Activated CD4-positive, CD25-positive, alpha-beta regulatory T cell treated with anti-CD3 and anti-CD28 coated beads, Interleukin-2, amount 50 U/mL, for 72 hours (primary cell): ENCODE results near the gene ARCN1.

Source experiments
- DNase-seq: peaks from one replicate; pipeline ENCODE4 v3.0.0; 2021

The ARCN1 gene

GRCh38 chr11:118623269-118623655, 51.1 kb downstream of the ARCN1 start:
- no peak for DNase-seq

DNA sequence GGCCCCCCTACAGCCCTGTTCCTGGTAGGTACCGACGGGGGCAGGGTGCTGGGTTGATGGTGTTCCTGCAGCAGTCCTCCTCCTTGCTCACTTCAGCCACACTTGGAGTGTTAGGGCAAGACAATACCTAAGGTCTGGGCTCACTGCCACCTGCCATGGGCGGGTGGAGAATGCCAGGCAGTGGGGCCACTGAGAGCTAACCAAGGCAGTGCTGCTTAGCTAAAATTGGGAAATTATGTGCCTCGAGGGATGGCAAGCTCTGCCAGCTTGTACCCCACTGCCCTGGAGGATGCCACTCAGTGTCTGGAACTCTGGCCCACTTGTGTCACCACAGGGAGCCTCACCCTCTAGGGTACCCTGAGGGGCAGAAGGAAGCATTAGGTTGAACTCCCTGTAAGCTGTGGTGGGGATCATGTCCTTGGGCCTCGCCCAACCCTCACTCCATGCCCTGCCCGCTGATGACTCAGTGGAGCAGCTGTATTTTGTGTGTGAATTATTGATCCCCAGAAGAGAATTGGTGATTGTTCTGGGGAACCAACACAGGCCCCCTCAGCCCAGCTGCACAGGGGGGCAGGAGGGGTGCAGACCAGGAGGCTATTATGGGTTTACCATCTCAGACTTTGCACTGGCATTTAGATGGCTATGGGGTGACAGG, 53.0 kb downstream of the ARCN1 start:
- DNase-seq = no peak

- no peak for DNase-seq
Measured at GRCh38 chr11:118625976-118626375, 53.8 kb downstream of the ARCN1 start.

GRCh38 chr11:118627566-118627965, 55.4 kb downstream of the ARCN1 start:
- DNase-seq = no peak

GRCh38 chr11:118628031-118628430, 55.8 kb downstream of the ARCN1 start:
- DNase-seq = no peak

GRCh38 chr11:118628432-118628831, 56.2 kb downstream of the ARCN1 start:
- no peak for DNase-seq

DNA sequence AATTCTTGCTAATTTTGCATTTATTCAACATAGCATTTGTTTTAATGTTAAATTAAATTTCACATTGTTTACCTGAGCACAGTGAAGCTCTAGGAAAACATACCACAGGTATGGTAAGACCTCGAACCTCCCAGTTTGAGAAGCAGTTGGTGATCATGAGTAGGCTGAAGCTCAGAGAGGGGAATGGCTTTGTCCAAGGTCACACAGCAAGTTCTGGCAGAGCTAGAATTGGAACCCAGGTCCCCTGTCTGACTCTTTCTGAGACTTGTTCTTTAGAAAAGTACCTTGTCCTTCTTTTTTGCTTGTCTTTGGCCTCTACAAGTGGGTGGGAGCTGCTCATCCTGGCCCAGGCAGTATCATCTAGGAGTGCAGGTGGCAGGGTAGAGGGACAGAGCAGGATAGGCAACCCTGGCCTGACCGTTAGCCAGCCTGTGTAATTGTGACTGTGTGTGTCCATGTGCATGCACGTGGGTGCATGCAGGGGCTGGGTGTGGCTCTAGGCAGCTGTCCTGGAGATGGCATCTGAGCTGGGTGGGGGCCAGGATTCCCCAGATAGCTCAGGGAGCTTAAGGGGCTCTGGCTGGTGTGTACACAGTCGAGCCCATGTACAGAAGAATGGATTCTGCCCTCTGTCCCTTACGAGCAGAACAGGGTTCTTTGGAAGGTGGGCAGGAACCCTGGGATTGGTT, 56.8 kb downstream of the ARCN1 start:
- no peak for DNase-seq

DNA sequence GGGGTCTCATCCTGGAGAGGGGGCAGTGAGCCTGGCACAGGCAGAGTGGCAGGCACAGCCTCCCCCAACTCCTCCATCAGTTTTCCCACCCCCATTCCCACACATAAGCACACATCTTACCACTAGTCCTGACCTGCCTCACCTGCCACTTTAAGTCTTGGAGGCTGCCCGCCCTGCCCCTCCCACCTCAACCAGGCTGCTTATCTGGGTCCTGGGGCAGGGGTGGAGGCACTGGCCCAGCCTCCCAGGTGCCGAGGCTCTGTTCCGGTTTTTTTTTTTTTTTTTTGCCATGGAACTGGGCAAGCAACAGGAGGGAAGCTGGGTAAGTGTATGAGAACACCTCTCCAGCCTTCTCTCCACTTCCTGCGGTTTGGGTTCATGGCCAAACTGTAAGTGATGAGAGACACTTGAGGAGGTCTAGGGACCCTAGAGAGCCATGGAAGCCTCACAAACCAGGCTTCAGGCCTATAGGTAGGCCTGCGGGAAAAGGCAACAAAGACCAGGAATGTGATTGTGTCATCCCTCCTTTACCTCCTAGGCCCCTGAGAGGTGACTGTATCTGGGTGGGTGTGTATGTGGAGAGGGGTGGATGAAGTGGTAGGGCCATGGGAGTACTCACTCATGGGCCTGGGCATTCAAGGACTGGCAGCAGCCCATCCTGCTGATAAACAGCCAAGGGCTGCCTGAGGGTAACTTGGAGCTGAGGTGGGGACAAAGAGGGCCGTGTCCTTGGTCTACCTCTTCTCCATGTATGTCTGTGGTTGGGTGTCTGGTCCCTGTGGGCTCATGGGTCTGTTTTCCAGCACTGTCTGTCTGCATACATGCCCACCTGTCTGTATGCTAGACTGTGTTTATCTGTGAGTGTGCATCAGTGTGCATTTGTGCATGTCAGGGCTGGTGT, 57.8 kb downstream of the ARCN1 start:
- DNase-seq = no peak

DNA sequence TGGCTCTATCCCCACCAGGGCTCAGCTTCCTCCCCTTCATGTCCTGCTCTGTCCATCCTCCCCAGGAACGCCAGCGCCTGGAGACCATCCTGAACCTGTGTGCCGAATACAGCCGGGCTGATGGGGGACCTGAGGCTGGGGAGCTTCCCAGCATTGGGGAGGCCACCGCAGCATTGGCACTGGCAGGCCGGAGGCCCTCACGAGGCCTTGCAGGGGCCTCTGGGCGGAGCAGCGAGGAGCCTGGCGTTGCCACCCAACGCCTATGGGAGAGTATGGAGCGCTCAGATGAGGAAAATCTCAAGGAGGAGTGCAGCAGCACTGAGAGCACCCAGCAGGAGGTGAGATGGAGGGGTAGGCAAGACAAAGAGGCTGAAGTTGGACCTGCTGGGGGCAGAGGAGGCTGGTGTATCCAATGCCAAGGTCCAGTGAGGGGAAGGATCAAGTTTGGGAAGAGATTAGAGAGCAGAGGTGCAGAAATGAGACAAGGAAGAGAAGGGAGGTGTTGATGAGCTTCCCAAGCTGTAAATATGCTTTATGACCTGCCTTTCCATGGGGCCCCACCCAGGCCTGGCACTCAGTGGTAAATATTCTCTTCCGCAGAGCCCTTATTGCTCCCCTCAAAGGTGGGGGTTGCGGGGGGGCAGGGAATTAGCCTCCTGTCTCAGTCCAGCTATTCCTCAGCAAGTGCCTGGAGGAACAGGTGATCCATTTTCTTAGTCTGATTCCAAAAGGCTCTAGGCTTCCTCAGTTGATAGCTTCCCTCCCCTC, 59.1 kb downstream of the ARCN1 start:
- DNase-seq = no peak

DNA sequence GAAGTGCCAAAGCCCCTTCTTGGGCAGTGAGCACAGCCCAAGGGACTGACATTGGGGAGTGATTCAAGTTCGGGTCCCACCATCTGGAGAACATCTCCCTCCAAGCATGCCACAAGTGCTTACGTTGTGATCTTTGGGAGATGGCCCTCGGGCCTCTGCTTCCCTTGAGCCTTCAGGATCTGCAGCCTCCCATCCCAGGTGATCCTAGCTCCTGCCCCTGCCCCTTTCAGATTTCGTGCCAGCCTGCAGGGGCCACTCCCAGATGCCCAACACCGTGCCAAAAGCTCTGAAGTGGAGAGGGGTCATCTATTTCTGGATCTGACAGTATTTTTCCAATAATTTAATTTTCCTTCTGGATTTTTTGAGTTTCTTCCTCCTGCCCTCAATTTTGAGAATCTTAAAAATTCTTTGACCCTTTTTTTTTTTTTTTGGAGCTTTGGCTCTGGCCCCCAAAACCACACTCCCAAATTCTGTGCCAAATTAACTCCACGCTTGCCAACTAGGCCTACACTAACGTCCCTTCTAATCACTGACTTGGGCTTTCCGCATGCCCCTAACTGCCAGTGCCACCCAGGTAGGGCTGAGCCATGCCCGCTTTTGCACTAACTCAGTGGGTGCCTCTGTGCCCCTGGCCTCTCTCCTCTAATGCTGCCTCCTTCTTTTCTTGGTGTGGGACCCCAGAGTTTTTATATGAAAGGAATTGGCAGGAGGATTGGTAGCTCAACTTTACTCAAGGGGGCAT, 60.5 kb downstream of the ARCN1 start:
- no peak for DNase-seq

DNA sequence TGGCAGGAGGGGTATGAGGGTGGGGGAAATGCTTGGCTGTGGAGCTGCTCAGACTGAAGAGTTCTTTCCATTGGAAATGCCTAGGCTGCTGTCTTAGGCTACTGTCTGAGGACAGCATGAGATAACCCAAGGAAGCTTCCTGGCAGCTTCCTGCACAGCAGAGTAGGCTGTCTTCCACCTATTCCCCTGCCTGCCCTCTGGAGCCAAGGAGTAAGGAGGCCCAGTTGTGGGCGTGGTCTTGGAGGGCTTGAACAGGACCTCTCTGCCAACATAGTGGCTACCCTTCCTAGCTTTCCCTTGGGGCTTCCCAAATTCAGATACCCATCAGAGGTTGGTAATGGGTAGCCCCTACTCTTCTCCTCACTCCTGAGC, 61.1 kb downstream of the ARCN1 start:
- no peak for DNase-seq

DNA sequence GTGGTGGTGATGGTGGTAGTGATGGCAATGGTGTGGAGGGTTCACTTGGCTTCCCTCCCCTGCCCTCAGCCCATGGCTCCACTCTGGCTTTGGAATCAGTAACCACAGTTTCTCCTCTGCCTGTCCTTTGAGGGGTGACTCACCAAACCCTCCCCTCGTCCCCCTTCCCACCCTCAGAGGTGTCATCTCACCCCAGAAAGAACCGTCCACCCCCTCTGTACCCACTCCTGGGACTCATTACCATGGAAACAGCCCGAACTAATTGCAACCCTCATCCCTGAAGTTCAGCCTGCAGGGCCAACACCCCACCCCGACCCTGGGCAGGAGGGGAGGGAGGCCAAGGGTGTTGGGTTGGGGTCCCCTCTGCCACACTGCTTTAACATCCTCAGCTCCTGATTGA, 61.8 kb downstream of the ARCN1 start:
- DNase-seq = no peak

DNA sequence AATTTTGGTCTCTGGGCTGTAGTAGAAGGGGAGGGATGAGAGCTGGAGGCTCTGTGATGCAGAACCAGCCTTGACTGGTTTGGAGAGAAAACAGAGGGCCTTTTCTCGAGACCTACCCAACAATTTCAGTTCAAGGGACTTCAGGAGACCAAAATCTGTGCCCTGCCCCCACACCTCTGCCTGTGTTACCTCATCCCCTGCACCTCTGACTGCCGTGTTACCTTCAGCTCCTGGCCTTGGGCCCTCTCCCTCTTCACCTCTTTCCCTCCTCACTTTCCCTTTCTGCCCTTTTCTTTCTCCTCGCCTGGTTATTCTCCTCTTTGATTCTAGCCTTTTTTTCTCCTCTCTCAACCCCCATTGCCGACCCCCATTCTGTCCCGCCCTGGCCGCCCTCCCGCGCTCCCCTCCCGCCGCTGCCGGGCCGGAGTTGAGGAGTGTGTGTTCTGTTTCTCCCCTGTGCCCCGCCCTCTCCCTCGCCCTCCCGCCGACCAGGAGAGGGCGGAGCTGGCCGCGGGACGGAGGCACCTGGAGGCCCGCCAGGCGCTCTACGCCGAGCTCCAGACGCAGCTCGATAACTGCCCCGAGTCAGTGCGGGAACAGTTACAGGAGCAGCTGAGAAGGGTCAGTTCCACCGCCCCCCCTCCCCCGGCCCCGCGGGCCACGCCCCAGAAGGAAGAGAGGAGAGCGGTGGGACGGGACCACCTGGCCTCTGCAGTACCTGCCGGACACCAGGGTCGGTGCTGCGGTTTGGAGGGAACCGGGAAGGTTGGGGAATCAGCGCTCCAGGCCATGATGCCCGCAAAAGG, 62.4 kb downstream of the ARCN1 start:
- no peak for DNase-seq

GRCh38 chr11:118635237-118635591, 63.0 kb downstream of the ARCN1 start:
- DNase-seq = no peak

- no peak for DNase-seq
Measured at GRCh38 chr11:118635642-118636041, 63.4 kb downstream of the ARCN1 start.

DNA sequence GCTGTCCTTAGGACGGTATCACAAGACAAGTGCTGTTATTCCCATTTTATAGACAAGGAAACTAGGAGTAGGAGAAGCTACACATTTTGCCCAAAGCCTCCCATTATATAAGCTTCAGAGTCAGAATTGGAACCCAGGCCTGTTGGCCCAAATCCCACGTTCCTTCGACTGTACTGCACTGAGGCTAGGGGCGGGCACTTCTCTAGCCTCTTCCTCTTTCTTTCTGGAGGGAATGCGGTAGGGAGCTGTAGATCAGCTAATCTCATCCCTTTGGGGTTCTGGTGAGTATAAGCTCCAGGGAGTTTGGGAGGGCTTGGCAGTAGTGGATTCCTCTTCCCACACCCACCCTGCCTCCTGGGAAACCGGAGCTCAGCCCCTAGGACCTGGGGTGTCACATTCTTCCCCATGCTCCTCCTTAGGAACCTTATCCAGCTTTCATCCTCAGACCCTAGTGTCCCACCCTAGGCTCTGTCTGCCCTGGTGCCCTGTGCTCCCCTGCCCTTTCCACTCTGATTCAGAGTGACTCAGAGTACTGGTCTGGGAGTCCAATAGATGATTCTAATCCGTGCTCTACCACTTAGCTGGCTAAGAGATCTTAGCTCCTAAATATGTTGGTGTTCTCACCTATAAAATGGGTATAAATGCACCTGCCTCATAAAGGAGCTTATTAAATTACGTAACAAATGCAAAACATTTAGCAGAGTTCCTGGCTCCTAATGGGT, 64.5 kb downstream of the ARCN1 start:
- DNase-seq = no peak

- no peak for DNase-seq
Measured at GRCh38 chr11:118638726-118639125, 66.5 kb downstream of the ARCN1 start.

DNA sequence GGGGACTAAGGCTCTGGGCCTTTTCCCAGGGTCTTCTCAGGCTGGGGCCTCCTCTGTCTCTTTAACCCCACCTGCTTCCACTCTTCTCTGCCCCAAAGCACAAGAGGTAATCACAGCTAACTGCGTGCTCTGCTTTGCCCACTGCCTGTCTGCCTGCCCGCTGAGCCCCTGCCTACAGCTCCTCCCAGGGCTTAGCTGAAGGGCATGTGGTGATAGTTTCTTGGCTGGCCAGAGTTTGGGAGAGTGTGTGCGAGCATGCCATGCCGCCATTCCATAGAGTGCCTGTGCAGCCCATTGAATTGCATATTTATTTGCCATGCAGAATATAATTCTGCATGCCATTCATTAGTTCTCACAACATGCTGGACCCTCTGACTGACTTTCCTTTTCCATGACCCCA, 67.7 kb downstream of the ARCN1 start:
- no peak for DNase-seq

GRCh38 chr11:118640332-118641154, 68.3 kb downstream of the ARCN1 start:
- DNase-seq = no peak
